Measurements from ENCODE around the gene COL9A2.

Gene COL9A2

DNA sequence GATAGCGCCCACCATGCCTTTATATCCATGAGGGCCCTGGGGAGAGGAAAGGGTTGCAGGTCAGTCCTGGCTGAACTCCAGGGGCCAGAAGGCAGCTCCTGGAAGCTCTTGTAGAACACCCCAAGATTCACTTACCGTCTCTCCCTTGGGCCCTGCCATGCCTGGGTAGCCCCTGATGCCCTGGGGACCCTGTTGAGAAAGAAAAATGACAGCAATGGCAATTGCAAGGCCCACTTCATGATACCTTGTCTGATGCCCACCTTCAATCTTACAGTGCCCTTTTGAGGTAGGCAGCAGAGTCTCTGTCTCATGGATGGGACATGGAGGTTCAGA lies 7.0 kb downstream of the COL9A2 start:
- no peak overlapping the region for H3K4me3 ChIP-seq
- H3K9me3 ChIP-seq (ENCODE audit: low read depth, low read length), result no peaks in the 10 kb centered on the region
- H3K27ac ChIP-seq, result no peak overlapping the region
- H3K9ac ChIP-seq (ENCODE audit: insufficient read length), result no peak overlapping the region
- no peaks in the 10 kb centered on the region for H3K36me3 ChIP-seq (ENCODE audit: insufficient read depth, low read length)
- TF ChIP-seq EZH2 (IDR thresholded peaks at IDR 0.05) (no peak), POLR2AphosphoS5 (IDR thresholded peaks at IDR 0.05; ENCODE audit: borderline replicate concordance, low read depth, low read length) (no peak), FOXP2 (optimal IDR thresholded peaks at IDR 0.05; ENCODE audit: control extremely low read depth, extremely low read length, insufficient read depth) (no peak)
- DNase-seq (ENCODE audit: low read depth, low spot score), result no peak

DNA sequence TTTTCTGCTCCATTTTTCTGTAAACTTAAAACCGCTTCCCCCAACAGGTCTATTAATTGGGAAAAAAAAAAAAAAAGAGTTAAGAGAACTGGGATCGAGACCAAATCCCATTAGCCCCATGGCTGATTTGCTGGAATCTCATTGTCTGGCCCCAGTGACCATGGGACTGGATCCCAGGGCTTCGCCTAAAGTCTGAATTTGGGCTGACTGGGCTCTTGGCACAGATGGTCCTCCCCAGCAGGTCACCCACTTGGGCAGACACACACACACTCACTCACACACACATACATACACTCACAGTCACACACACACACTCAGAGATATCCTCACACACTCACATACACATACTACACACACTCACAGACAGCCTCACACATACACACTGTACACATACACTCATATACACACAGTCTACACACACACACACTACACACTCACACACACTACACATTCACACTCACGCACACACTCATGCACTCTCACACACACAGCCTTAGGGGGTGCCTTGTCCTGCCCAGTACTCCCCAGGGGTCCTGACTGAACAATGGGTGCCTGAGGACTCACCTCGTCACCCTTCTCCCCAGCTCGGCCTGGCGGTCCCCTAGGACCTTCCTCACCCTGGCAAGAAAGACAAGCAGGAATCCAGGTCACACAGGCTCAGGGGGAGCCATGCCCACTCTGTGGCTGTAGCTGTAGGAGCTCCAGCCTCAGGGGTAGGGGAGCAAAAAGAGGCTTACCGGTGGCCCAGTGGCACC lies 7.5 kb downstream of the COL9A2 start:
- Histone ChIP-seq H3K4me3 (no peak overlapping the region), H3K27ac (no peak overlapping the region), H3K9ac (ENCODE audit: insufficient read length) (no peak overlapping the region), H3K9me3 (ENCODE audit: low read depth, low read length) (no peaks in the 10 kb centered on the region), H3K36me3 (ENCODE audit: insufficient read depth, low read length) (no peaks in the 10 kb centered on the region)
- no peak for DNase-seq (ENCODE audit: low read depth, low spot score)
- TF ChIP-seq EZH2 (IDR thresholded peaks at IDR 0.05) (no peak), POLR2AphosphoS5 (IDR thresholded peaks at IDR 0.05; ENCODE audit: borderline replicate concordance, low read depth, low read length) (no peak), FOXP2 (optimal IDR thresholded peaks at IDR 0.05; ENCODE audit: control extremely low read depth, extremely low read length, insufficient read depth) (no peak)

DNA sequence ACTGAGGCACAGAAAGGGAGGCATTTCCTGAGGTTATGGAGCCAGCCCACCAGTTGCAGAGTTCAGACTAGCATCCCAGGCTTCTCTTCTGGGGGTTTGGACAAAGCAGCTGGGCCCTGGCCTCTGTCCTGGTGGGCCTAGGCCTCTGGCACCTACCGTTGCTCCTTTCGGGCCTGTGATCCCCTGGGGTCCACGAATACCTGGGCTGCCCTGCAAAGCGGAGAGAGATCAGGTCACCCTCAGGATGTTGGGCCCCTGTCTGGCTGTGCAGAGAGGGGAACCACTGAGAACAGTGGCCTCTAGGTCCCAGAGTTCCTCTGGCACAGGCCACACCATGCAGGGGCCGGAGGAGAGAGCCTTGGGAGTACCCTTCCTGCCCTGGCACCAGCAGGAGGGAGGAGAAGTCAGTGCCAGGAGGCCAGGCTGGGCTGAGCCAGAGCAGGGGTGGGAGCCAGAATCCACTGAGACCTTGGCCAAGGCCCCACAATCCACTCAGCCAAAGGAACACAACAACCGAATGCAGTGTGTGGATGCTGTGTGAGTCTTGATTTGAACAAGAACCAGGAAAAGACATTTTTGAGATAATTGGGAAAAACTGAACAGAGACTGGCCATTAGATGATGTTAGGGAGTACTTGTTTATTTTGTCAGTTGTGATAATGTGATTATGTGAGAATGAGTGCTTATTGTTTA lies 8.9 kb downstream of the COL9A2 start:
- DNase-seq (ENCODE audit: low read depth, low spot score), result no peak
- H3K27ac ChIP-seq, result no peak overlapping the region
- no peak overlapping the region for H3K9ac ChIP-seq (ENCODE audit: insufficient read length)
- H3K36me3 ChIP-seq (ENCODE audit: insufficient read depth, low read length), result no peaks in the 10 kb centered on the region
- no peak overlapping the region for H3K4me3 ChIP-seq
- TF ChIP-seq EZH2 (IDR thresholded peaks at IDR 0.05), result no peak
- TF ChIP-seq FOXP2 (optimal IDR thresholded peaks at IDR 0.05; ENCODE audit: control extremely low read depth, extremely low read length, insufficient read depth), result no peak
- TF ChIP-seq POLR2AphosphoS5 (IDR thresholded peaks at IDR 0.05; ENCODE audit: borderline replicate concordance, low read depth, low read length), result no peak
- no peaks in the 10 kb centered on the region for H3K9me3 ChIP-seq (ENCODE audit: low read depth, low read length)

DNA sequence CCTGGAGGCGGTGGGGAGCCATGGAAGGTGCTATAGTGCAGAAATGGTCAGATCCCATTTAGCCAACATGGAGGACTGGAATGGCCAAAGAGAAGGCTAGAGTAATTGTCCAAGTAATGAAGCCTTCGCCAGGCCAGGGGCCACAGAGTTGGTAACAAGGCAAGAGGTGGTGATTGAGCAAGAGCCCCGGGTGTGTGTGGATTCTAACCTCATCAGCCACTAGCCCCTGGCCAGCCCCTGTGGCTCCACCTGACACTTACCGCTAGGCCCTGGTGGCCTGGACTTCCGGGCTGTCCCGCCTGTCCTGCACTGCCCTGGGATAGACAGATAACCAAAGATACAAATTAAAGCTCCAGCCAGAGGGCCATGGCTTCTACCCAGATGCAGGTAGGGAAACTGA lies 9.9 kb downstream of the COL9A2 start:
- Histone ChIP-seq H3K27ac (no peak overlapping the region), H3K4me3 (no peak overlapping the region), H3K36me3 (ENCODE audit: insufficient read depth, low read length) (no peaks in the 10 kb centered on the region), H3K9ac (ENCODE audit: insufficient read length) (no peak overlapping the region), H3K9me3 (ENCODE audit: low read depth, low read length) (no peaks in the 10 kb centered on the region)
- DNase-seq (ENCODE audit: low read depth, low spot score), result no peak
- no peak for TF ChIP-seq EZH2 (IDR thresholded peaks at IDR 0.05)
- TF ChIP-seq POLR2AphosphoS5 (IDR thresholded peaks at IDR 0.05; ENCODE audit: borderline replicate concordance, low read depth, low read length), result no peak
- TF ChIP-seq FOXP2 (optimal IDR thresholded peaks at IDR 0.05; ENCODE audit: control extremely low read depth, extremely low read length, insufficient read depth), result no peak

DNA sequence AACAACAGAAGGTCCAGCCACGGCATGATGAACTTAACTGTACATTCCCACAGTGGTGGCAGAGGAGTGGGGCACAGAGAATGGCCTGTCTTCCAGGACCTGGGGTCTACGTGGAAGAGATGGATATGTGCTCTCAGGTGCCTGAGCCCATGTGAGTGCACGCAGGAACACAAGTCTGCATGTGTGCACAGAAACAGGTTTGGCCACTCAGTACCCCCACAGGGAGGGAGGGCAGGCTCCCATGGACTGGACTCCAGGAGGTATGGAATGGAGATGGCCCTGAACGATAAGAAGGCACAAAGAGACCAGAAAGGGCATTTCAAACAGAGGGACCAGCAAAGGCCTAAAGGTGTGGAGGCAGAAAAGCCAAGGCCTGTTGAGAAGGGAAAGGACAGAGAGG lies 10.8 kb downstream of the COL9A2 start:
- TF ChIP-seq EZH2 (IDR thresholded peaks at IDR 0.05) (no peak), POLR2AphosphoS5 (IDR thresholded peaks at IDR 0.05; ENCODE audit: borderline replicate concordance, low read depth, low read length) (no peak), FOXP2 (optimal IDR thresholded peaks at IDR 0.05; ENCODE audit: control extremely low read depth, extremely low read length, insufficient read depth) (no peak)
- DNase-seq (ENCODE audit: low read depth, low spot score), result no peak
- H3K4me3 ChIP-seq, result no peak overlapping the region
- no peak overlapping the region for H3K9ac ChIP-seq (ENCODE audit: insufficient read length)
- no peak overlapping the region for H3K27ac ChIP-seq
- H3K9me3 ChIP-seq (ENCODE audit: low read depth, low read length), result no peaks in the 10 kb centered on the region
- H3K36me3 ChIP-seq (ENCODE audit: insufficient read depth, low read length), result no peaks in the 10 kb centered on the region

DNA sequence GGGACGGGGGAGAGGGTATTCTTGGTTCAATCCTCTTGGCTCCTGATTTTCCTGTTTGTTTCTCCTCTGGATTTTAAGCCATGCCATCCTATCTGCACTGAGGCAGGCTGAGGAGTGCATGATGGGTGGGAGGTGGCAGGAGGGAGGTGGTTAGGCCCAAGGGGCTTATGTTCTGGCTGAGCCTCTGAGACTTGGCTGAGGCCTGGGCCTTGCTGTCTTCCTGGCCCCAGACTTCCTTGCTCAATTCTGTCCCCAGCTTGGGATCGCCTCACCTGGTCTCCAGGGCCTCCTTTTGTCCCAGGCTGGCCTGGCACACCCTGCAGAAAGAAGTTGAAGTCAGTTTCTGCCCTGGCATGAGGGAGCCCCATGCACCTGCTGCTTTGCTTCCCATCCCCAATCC lies 11.2 kb downstream of the COL9A2 start:
- no peak for DNase-seq (ENCODE audit: low read depth, low spot score)
- H3K9ac ChIP-seq (ENCODE audit: insufficient read length), result no peak overlapping the region
- TF ChIP-seq POLR2AphosphoS5 (IDR thresholded peaks at IDR 0.05; ENCODE audit: borderline replicate concordance, low read depth, low read length) (no peak), FOXP2 (optimal IDR thresholded peaks at IDR 0.05; ENCODE audit: control extremely low read depth, extremely low read length, insufficient read depth) (no peak), EZH2 (IDR thresholded peaks at IDR 0.05) (no peak)
- H3K4me3 ChIP-seq, result no peak overlapping the region
- no peaks in the 10 kb centered on the region for H3K36me3 ChIP-seq (ENCODE audit: insufficient read depth, low read length)
- H3K9me3 ChIP-seq (ENCODE audit: low read depth, low read length), result no peaks in the 10 kb centered on the region
- no peak overlapping the region for H3K27ac ChIP-seq

DNA sequence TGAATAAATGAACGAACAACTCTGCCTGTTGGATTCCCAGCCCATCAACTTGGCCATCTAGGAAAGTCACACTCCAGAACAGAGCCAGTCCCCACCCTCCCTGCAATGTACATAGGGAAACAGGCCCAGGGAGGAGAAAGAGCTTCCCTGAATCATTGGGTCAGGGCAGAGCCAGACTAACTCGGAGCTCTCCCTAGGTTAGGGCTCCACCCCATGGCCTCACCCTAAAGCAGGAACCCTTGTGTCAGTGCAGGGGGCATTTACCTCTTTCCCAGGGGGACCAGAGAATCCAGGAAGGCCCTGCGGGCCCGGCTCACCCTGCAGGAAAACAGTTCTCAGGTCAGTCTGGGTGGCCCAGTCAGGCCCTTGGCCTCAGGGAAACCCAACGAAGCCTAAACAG lies 11.6 kb downstream of the COL9A2 start:
- H3K36me3 ChIP-seq (ENCODE audit: insufficient read depth, low read length), result no peaks in the 10 kb centered on the region
- no peak for DNase-seq (ENCODE audit: low read depth, low spot score)
- H3K9ac ChIP-seq (ENCODE audit: insufficient read length), result no peak overlapping the region
- TF ChIP-seq EZH2 (IDR thresholded peaks at IDR 0.05) (no peak), POLR2AphosphoS5 (IDR thresholded peaks at IDR 0.05; ENCODE audit: borderline replicate concordance, low read depth, low read length) (no peak), FOXP2 (optimal IDR thresholded peaks at IDR 0.05; ENCODE audit: control extremely low read depth, extremely low read length, insufficient read depth) (no peak)
- H3K9me3 ChIP-seq (ENCODE audit: low read depth, low read length), result no peaks in the 10 kb centered on the region
- no peak overlapping the region for H3K4me3 ChIP-seq
- no peak overlapping the region for H3K27ac ChIP-seq

DNA sequence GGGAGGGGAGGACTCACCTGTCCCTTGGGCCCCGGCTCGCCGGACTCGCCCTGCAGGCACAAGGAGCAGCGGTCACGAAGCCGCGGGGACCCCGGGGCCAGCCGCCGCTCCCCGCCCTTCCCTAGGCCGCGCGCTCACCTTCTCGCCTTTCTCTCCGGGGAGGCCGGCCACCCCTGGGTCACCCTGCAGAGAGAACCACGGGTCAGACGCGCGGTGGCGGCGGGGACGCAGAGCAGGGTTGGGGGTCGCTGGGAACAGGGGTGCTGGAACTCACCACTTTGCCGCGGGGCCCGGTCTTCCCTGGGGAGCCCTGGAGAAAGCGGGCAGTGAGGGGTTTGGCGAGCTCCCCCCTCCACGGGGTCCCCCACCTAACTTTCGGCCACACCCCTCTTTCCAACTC lies 13.3 kb downstream of the COL9A2 start:
- Histone ChIP-seq H3K9me3 (ENCODE audit: low read depth, low read length) (no peaks in the 10 kb centered on the region), H3K36me3 (ENCODE audit: insufficient read depth, low read length) (no peaks in the 10 kb centered on the region), H3K9ac (ENCODE audit: insufficient read length) (no peak overlapping the region), H3K27ac (no peak overlapping the region), H3K4me3 (no peak overlapping the region)
- DNase-seq (ENCODE audit: low read depth, low spot score), result no peak
- TF ChIP-seq EZH2 (IDR thresholded peaks at IDR 0.05), result no peak
- no peak for TF ChIP-seq POLR2AphosphoS5 (IDR thresholded peaks at IDR 0.05; ENCODE audit: borderline replicate concordance, low read depth, low read length)
- no peak for TF ChIP-seq FOXP2 (optimal IDR thresholded peaks at IDR 0.05; ENCODE audit: control extremely low read depth, extremely low read length, insufficient read depth)
